HuH-7.5 (cell line): Measurements from ENCODE around the gene TRIM6.
"Not testable (repeated sequence)": the region's sequence is repeated elsewhere in the genome, so short reads cannot be mapped to it uniquely, and the experiment has no call there.

Experiments
- DNase-seq: peaks from one replicate; pipeline ENCODE4 v3.0.0; 2011; ENCODE audit warnings: low spot score

The TRIM6 gene

GRCh38 chr11:5603326-5603725 lies 6.9 kb downstream of the TRIM6 start:
- no peak for DNase-seq

GRCh38 chr11:5604896-5605295 lies 8.5 kb downstream of the TRIM6 start:
- DNase-seq: no peak

GRCh38 chr11:5605849-5606248 lies 9.4 kb downstream of the TRIM6 start:
- no peak for DNase-seq

GRCh38 chr11:5608808-5609207 lies 12.4 kb downstream of the TRIM6 start:
- no peak for DNase-seq

- no peak for DNase-seq
Observed at GRCh38 chr11:5610446-5610845, 14.0 kb downstream of the TRIM6 start.

GRCh38 chr11:5611627-5612026 lies 15.2 kb downstream of the TRIM6 start:
- no peak for DNase-seq

GRCh38 chr11:5618807-5619206 lies 22.4 kb downstream of the TRIM6 start:
- DNase-seq: no peak

GRCh38 chr11:5620651-5621521 lies 24.4 kb downstream of the TRIM6 start:
- DNase-seq: peak; percentile 49

GRCh38 chr11:5621580-5621979 lies 25.1 kb downstream of the TRIM6 start:
- no peak for DNase-seq

GRCh38 chr11:5622802-5623201 lies 26.4 kb downstream of the TRIM6 start:
- no peak for DNase-seq

GRCh38 chr11:5624489-5625279 lies 28.2 kb downstream of the TRIM6 start, which contains the start of gene TRIM34:
TSS of gene TRIM34 (plus strand) at chr11:5625001. CDS start at chr11:5632332, 7,331 bp downstream.
- DNase-seq: peak; percentile 33

GRCh38 chr11:5625281-5625680 lies 28.8 kb downstream of the TRIM6 start:
- no peak for DNase-seq

- DNase-seq: no peak
Observed at GRCh38 chr11:5626196-5626595, 29.8 kb downstream of the TRIM6 start.

GRCh38 chr11:5631417-5631816 lies 35.0 kb downstream of the TRIM6 start:
- DNase-seq: no peak

GRCh38 chr11:5631969-5632635 lies 35.7 kb downstream of the TRIM6 start:
- no peak for DNase-seq

- no peak for DNase-seq
Observed at GRCh38 chr11:5639953-5640352, 43.5 kb downstream of the TRIM6 start.

- DNase-seq: no peak
Observed at GRCh38 chr11:5643585-5643984, 47.1 kb downstream of the TRIM6 start.

- no peak for DNase-seq
Observed at GRCh38 chr11:5646139-5646538, 49.7 kb downstream of the TRIM6 start.

GRCh38 chr11:5655474-5655873 lies 59.0 kb downstream of the TRIM6 start:
- DNase-seq: no peak

- DNase-seq: not testable (repeated sequence)
Observed at GRCh38 chr11:5656956-5657355, 60.5 kb downstream of the TRIM6 start.

GRCh38 chr11:5658318-5658717 lies 61.9 kb downstream of the TRIM6 start:
- DNase-seq: no peak
